Measurements from ENCODE around the gene SPATA4. TPM values are rescaled to one million over a fixed set of nuclear protein-coding genes. Genes with fewer than 3 reads are reported as not detected.

Gene SPATA4
- total RNA-seq, 4 donors from 2014 or later, result not detected

DNA sequence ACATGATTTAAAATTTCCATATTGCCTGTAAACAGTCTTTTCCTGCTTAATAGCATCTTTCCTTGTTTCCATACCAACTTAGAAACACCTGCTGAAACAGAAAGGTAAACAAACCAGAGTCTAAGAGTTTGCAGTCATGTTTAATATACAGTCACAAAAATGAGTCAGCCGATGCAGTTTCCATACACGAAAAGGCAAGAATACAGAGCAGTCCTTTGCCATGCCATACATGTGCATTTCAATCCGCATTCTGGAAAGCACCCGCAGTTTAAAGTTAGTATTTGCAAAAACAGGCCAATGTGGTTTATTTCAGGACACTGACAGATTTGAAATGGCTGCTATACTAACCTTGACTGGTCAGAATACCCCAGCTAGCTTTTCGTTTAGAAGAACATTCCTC lies 41.6 kb upstream of the SPATA4 start:
- WGBS, 2 donors, result 74 to 79% methylated on average over 5 of the region's 5 CpGs
- no peak for TF ChIP-seq POLR2A (IDR thresholded peaks at IDR 0.05)
- TF ChIP-seq, protein P1, sequence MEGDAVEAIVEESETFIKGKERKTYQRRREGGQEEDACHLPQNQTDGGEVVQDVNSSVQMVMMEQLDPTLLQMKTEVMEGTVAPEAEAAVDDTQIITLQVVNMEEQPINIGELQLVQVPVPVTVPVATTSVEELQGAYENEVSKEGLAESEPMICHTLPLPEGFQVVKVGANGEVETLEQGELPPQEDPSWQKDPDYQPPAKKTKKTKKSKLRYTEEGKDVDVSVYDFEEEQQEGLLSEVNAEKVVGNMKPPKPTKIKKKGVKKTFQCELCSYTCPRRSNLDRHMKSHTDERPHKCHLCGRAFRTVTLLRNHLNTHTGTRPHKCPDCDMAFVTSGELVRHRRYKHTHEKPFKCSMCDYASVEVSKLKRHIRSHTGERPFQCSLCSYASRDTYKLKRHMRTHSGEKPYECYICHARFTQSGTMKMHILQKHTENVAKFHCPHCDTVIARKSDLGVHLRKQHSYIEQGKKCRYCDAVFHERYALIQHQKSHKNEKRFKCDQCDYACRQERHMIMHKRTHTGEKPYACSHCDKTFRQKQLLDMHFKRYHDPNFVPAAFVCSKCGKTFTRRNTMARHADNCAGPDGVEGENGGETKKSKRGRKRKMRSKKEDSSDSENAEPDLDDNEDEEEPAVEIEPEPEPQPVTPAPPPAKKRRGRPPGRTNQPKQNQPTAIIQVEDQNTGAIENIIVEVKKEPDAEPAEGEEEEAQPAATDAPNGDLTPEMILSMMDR (IDR thresholded peaks at IDR 0.05), result no peak
- no peak for DNase-seq (ENCODE audit: low spot score in 2 of 2)
- no peak overlapping the region for H3K4me3 ChIP-seq (ENCODE audit: low read depth, poor library complexity, severe bottlenecking)
- intact Hi-C loops (cut with DNase I; ENCODE audit: low total_unique reads), result no loop called here

DNA sequence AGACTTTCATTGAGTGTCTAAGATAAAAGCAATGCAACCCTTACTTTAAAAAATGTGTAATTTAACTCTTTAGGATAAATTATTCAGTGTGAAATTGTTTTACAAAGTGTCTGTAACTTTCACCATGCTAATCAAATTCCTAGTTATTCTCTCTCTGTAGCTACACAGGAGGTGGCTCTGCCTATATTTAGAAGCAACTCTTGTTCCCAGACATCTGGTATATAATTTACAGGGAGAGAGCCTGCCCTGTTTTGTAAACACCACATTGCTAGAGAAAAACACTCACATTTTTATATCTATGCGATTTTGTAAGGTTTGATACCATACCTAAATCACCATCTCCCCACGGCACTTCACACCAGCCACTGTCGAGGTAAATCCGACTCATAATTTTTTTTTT lies 35.5 kb upstream of the SPATA4 start:
- 68 to 77% methylated on average over 4 of the region's 4 CpGs for WGBS, 2 donors
- no peak overlapping the region for H3K4me3 ChIP-seq (ENCODE audit: low read depth, poor library complexity, severe bottlenecking)
- no peak for DNase-seq (ENCODE audit: low spot score in 2 of 2)
- TF ChIP-seq POLR2A (IDR thresholded peaks at IDR 0.05), result no peak
- TF ChIP-seq, protein P1 (IDR thresholded peaks at IDR 0.05), result no peak
- intact Hi-C loops (cut with DNase I; ENCODE audit: low total_unique reads), result no loop called here

DNA sequence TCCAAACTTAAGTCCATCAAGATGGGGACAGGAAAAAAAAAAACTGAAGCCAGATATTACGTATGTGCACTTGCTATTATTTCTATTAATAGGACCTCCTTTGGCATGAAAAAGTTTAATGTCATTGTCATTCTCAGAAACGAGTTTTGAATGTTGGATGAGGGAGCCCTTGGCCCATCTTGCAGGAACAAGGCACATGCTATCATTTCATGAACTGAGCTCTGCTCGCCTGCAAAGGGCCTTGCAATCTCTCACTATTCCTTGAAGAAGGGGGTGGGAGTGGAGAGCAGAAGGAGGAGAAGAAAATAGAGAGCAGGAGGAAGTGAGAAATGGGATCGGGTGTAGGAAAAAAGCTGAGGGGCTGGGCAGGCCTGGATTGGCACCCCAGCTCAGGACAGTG lies 34.3 kb upstream of the SPATA4 start:
- H3K4me3 ChIP-seq (ENCODE audit: low read depth, poor library complexity, severe bottlenecking), result no peak overlapping the region
- DNase-seq (ENCODE audit: low spot score in 2 of 2), result no peak
- intact Hi-C loops (cut with DNase I; ENCODE audit: low total_unique reads), result no loop called here
- no peak for TF ChIP-seq POLR2A (IDR thresholded peaks at IDR 0.05)
- TF ChIP-seq, protein P1 (IDR thresholded peaks at IDR 0.05), result no peak
- WGBS, 2 donors, result 60% methylated on average over 4 of the region's 4 CpGs

DNA sequence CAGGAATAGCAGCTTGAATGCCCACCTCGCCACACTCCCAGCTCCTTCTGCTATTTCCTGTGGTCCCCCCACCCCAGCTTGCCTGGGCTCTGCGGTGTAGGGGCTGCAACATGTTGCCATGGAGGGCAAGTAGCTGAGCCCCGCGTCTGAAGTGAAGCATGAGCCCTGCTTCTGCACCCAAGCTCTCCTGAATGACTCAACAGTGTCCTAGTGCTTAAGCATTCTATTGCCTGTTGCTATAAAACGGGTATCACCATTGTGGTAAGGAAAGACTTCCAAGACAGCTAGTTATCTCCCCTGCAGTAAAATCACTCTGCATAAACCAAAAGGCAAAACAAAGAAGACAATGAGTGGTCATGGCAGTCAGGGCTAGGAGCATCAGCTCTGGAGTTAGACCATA lies 31.4 kb upstream of the SPATA4 start:
- intact Hi-C loops (cut with DNase I; ENCODE audit: low total_unique reads), result no loop called here
- no peak overlapping the region for H3K4me3 ChIP-seq (ENCODE audit: low read depth, poor library complexity, severe bottlenecking)
- DNase-seq (ENCODE audit: low spot score in 2 of 2), result no peak
- WGBS, 2 donors, result 79 to 81% methylated on average over 5 of the region's 5 CpGs
- TF ChIP-seq, protein P1 (IDR thresholded peaks at IDR 0.05), result no peak
- no peak for TF ChIP-seq POLR2A (IDR thresholded peaks at IDR 0.05)

DNA sequence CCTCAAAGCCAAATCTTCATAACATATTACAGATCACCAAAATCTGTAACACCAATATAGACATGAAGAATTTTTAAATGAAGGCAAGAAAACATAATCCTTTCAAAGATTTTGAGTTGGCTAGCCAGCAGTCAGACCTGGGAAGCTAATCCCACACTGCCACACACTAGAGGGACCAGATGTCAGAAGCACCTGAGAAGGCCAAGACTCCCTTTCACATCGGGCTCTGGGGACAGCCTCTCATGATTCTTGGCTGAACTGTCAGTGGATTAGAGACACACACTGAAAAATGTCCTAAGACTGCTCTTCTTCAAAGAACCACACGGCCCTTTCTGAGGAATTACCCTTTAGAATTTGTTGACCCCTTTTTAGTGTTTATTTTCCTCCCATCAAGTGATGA lies 28.2 kb upstream of the SPATA4 start:
- H3K4me3 ChIP-seq (ENCODE audit: low read depth, poor library complexity, severe bottlenecking), result no peak overlapping the region
- DNase-seq (ENCODE audit: low spot score in 2 of 2), result no peak
- WGBS, 2 donors, result 60 to 72% methylated on average over 2 of the region's 2 CpGs
- intact Hi-C loops (cut with DNase I; ENCODE audit: low total_unique reads), result no loop called here
- no peak for TF ChIP-seq POLR2A (IDR thresholded peaks at IDR 0.05)
- TF ChIP-seq, protein P1 (IDR thresholded peaks at IDR 0.05), result no peak

DNA sequence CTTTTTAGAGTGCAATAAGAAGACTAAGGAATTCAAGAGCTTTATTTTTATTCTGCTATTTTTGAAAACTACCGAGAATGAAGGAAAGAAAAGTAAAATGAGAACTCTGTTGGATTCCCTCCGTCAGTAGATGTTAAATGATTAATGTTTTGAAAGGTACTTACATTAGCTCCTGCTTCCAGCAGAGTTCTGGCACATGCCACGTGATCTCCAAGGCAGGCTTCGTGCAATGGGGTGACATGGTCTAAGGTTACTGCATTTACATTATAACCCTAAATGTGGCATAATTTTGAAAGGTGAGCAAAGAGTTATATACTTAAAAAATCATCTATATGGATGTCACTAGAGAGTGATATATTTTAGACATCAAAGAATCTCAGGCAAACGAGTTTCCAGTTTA lies 26.8 kb upstream of the SPATA4 start:
- DNase-seq (ENCODE audit: low spot score in 2 of 2), result no peak
- intact Hi-C loops (cut with DNase I; ENCODE audit: low total_unique reads), result no loop called here
- 50% methylated on average over 5 of the region's 5 CpGs for WGBS, 2 donors
- no peak overlapping the region for H3K4me3 ChIP-seq (ENCODE audit: low read depth, poor library complexity, severe bottlenecking)
- TF ChIP-seq, protein P1 (IDR thresholded peaks at IDR 0.05), result no peak
- TF ChIP-seq POLR2A (IDR thresholded peaks at IDR 0.05), result no peak
